Measurements from ENCODE around the gene BTG4.

BTG4 gene

DNA sequence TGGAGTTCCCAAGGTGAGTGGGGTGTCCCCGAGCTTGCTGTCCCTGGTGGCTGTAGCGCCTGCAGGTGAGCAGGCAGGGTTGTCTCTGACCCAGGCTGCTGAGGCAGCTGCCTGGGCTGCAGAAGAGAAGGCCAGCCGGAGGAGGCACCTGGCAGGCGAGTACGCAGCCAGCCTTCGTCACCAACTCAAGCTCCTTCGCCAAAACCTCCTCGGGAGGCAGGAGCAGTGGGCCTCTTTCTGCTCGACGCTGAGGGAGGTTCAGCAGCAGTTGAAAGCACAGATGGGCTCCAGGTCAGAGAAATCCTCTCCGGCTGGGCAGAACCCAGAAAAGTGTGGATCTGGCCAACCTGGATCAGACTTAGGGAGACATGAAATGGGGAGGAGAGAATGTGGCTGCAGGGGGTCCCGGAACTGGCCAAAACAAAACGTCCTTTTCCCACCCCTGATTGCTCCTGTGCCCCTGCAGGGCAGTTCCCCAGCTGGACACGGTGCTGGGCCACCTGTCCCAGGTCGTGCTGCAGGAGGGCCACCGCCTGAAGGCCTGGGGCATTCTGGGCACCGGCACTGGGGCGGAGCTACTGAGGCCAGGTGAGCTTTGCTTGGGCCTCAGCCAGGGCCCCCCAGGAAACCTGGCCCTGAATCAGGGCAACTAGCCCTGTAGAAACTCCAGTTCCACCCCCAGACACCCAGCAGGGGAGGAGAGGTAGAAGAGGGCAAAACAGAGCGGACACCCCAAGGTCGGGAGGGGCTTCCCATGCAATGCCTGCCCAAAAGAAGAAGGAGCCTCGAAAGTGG is 56.7 kb downstream of the BTG4 start:
- no peak for DNase-seq (ENCODE audit: low spot score)

GRCh38 chr11:111454561-111455192 is 57.5 kb downstream of the BTG4 start:
- peak; percentile 41 for DNase-seq (ENCODE audit: low spot score)

DNA sequence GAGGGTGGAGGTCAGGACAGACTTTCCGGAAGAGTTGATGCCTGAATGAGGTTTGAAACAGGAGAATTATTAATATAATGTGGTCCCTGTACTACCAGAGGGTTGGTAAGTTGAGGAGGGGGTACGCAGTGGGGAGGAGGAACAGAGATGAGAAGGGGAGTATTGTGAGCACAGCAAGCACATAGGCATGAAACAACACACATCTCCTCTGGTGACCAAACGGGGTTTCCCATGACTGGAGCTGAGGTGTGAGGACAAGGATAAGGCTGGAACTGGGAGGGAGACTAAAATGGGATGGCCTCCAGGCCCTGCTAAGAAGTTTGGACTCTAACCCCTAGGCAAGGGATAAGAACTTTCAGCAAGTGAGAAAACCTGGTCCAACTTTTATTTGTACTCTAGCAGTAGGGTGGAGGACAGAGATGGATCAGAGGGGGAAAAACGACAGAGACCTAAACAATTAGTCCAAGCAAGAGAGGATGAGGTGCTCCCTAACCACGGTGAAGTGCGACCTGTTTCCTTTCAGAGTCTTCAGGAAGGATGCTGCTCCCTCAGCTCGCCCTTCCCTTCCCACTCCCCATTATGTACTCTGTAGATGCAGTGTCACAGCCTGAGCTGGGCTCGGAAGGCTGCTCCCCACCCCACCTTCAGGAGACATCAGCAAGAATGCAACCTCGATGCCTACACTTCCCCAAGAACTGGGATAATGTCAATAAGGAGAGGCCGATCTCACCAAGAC is 59.2 kb downstream of the BTG4 start:
- no peak for DNase-seq (ENCODE audit: low spot score)

DNA sequence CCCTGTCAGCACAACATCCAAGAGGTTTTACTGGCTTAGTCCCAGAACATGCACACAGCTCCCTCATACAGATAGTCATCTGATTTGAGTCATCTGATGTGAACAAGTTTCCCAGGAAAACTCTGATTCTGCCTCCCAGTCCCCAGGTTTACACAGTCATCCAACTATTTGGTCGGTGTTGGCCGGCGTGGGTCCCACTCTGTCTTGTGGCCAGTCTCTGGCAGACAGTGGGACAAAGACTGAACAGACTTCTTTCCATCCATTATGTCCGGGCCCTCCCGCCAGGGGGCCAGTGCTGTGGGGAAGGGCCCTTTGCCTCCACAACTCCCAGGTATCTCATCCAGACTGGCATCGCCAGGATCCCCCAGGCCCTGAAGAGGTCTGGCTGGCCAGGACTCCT is 60.0 kb downstream of the BTG4 start:
- no peak for DNase-seq (ENCODE audit: low spot score)

DNA sequence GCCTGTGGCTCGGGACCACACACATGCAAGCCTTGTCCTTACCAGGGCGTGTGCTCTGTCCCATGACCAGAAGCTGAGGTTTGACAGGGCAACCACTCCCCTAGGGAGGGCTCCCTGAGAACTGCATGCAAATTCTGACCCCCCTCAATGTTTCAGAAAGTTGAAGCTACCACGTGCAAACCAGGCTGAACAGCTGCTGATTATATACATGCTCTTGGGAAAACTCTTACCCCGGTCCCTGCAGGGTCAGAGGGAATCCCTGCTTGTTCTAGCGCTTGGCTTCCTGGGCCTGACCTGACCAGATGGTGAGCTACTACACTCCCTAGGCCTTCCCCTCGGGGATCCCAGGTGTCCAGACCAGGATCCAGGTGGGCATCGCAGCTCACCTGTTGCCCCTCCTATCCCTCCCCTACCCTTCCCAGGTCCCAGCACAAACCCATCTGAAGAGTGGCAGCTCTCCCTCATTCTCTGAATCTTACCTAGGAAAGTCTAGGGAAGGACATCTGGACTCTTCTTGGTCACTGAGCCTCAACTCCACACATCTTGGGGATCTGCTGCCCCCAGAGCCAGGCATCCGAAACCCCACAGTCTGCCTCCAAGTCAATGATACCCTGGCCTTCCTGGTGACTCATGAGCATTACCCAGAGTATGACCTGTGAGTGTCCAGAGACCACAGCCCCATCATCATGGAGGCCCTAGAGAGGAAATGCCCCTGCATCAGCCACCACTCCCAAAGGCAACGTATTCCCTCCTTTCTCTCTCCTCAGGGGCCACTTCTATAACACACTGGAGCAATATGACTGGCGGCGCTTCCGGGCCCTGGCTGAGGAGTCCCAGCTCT is 61.5 kb downstream of the BTG4 start:
- no peak for DNase-seq (ENCODE audit: low spot score)

DNA sequence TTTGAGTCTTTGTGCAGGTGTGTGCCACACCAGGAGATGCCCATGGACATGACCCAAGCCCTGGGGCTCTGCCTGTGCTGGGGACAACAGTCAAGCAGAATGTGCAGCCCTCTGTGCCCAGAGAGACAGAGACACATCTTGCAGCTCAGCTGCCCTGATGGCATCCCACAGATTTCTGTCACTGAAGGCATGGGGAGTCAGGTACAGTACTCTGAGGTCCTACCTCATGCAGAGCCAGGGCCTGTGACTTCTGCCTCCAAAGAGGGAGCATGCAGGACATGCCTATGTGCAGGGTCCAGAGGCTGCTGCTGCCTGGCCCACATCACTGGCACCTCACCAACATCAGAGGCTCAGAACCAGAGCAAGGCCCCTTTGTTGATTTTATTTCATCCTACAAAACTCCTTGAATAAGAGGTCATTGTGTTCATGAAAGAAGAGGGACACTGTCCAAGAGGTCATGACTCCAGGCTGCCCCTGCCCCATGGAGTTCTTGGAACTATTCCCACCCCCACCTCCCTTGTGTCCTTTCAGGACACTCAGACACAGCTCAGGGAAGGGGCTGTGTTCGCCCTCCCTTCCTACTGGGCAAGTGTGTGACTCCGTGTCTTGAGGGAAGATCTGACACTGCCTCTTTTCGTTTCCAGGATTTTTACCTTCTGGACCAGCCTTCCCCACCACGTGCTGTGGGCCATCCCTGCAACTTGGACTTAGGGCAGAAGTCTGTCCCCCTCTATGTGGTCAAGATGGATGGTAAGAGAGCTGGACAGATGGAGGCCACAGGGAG is 62.3 kb downstream of the BTG4 start:
- no peak for DNase-seq (ENCODE audit: low spot score)

GRCh38 chr11:111448831-111449557 is 63.2 kb downstream of the BTG4 start:
- DNase-seq (ENCODE audit: low spot score): no peak

GRCh38 chr11:111448414-111448813 is 63.8 kb downstream of the BTG4 start:
- no peak for DNase-seq (ENCODE audit: low spot score)

- DNase-seq (ENCODE audit: low spot score): no peak
Observed at GRCh38 chr11:111447931-111448330, 64.3 kb downstream of the BTG4 start.

DNA sequence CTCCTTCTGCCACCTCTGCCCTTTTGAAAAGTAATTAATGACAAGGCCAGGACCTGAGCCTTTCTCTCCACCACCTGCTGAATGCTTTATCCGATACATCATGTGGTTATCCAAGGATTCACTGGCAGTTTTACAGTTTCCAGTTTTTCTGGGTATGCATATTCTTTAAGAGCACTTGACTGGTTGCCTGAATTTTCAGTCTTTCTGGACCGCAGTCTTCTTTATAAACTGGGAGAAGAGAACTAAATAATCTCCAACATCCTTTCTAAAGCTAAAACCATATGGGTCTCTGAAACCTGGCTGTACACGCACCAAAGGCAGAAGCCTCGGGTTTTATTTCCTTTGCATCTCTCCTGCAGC is 65.1 kb downstream of the BTG4 start:
- no peak for DNase-seq (ENCODE audit: low spot score)

DNA sequence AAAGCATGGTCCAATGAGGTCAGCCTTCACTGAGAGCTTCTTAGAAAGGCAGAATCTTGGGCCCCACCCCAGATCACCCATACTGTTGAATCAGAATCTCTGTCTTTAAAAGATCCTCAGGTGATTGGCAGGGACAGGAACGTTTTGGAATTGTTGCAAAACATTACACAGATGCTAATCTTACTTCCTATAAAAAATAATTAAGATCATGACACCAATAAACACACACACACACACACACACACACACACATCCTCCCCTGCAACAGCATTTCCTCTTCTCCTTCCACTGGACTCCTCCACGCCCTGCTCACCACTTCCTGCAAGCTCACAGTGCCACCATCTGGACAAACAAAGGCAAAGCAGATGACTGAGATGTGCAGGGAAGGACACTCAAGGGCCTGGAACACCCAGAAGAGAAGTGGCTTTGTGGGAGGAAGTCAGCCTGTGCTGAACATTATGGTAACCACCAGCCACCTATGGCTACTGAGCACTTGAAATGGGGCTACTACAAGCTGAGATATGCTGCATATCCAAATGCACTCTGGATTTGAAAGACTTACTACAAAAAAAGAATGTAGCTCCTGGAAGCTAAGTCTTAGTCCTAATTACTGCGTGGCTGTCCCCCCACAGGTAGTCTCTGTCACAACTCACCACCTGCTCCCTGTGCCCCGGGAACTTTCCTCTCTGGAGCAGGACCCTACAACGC is 65.6 kb downstream of the BTG4 start:
- DNase-seq (ENCODE audit: low spot score): peak; percentile 79

GRCh38 chr11:111445586-111445985 is 66.6 kb downstream of the BTG4 start:
- DNase-seq (ENCODE audit: low spot score): no peak

All from HuH-7.5 (cell line).